Lung (tissue), 12 donors: ENCODE data around the gene TLE4. TPM values are rescaled to one million over a fixed set of nuclear protein-coding genes. Genes with fewer than 3 reads are reported as not detected.
"Not testable (repeated sequence)": the region's sequence is repeated elsewhere in the genome, so short reads cannot be mapped to it uniquely, and the experiment has no call there.

Experiments used
- ATAC-seq: fragments of 200-7000 bp; cut with Tn5 transposase; one replicate; pipeline ENCODE4 v1.9.1; 2020; ENCODE audit warnings: moderate number of reproducible peaks; ENCODE audit not compliant: insufficient read depth, low FRiP score
- DNase-seq, 3 donors: peaks; one replicate each; pipeline ENCODE4 v3.0.0-alpha.2; 2013 to 2017
- H3K27ac ChIP-seq, 2 donors: one replicate each; pipeline ENCODE4 v1.5.1; 2013; ENCODE audit warnings: mild to moderate bottlenecking in 2 of 2, moderate library complexity in 2 of 2, control low read depth in 1 of 2, inconsistent platforms in 1 of 2, low read depth in 1 of 2, low read length in 1 of 2
- H3K27me3 ChIP-seq, 3 donors: one replicate each; pipeline ENCODE4 v1.5.1; 2013; ENCODE audit warnings: low read length in 2 of 3; ENCODE audit not compliant: control insufficient read depth in 3 of 3, insufficient read depth in 3 of 3
- H3K36me3 ChIP-seq, 4 donors: one replicate each; pipeline ENCODE4 v1.5.1; 2013; ENCODE audit warnings: low read length in 4 of 4, mild to moderate bottlenecking in 1 of 4, moderate library complexity in 1 of 4; ENCODE audit not compliant: control insufficient read depth in 4 of 4, insufficient read depth in 4 of 4
- H3K4me1 ChIP-seq, 5 donors: one replicate each; pipeline ENCODE4 v1.5.1; 2013; ENCODE audit warnings: low read length in 5 of 5, mild to moderate bottlenecking in 2 of 5, moderate library complexity in 1 of 5; ENCODE audit not compliant: control insufficient read depth in 5 of 5, insufficient read depth in 5 of 5
- H3K4me3 ChIP-seq: one replicate; pipeline ENCODE4 v1.5.1; 2013; ENCODE audit warnings: mild to moderate bottlenecking, control low read depth, moderate library complexity
- H3K9ac ChIP-seq, 2 donors: one replicate each; pipeline ENCODE4 v1.5.1; 2013; ENCODE audit warnings: low read length in 2 of 2, control low read depth in 1 of 2; ENCODE audit not compliant: insufficient read depth in 1 of 2
- H3K9me3 ChIP-seq, 4 donors: one replicate each; pipeline ENCODE4 v1.5.1; 2013; ENCODE audit warnings: low read length in 3 of 4, mild to moderate bottlenecking in 1 of 4, moderate library complexity in 1 of 4; ENCODE audit not compliant: control insufficient read depth in 4 of 4, insufficient read depth in 3 of 4
- CTCF ChIP-seq: IDR thresholded peaks from 2 replicates; pipeline ENCODE4 v1.5.1; 2012; ENCODE audit warnings: mild to moderate bottlenecking; ENCODE audit errors: control extremely low read depth, extremely low read depth
- WGBS, 2 donors: extraction: QIAGEN DNeasy Blood & Tissue Kit; methylation state at CpG; one replicate each; pipeline ENCODE4 v1.1.7; 2013; 5-methylcytosine and 5-hydroxymethylcytosine counted together
- polyA plus RNA-seq, 2 donors: library from polyadenylated mRNA; stranded (reverse); fragments of 200-250 nt; gene quantifications; one replicate each; pipeline ENCODE4 v1.2.1, GENCODE V29; 2013
- total RNA-seq, 2 donors: library from RNA; depleted of rRNA in 1 of 2; stranded (reverse); fragments of >200 nt in 1 of 2; gene quantifications; one replicate each; pipeline ENCODE4 v1.2.1, GENCODE V29; 2014 to 2021
- donor health status: control.
- donor health status: control.
- donor health status: Bipolar disorder and iron deficiency.
- donor health status: healthy.
- donor health status: DM: yes; HTN: yes; CAD: no.

TLE4 gene
- total and polyA plus RNA-seq, 4 donors = 6.1 to 44.1 (median 26.3) TPM

GRCh38 chr9:79604921-79605562, 33.3 kb downstream of the TLE4 start:
- H3K4me1 ChIP-seq = peaks cover 0 to 5% (median 0%) of the 10 kb centered on the region in 5 donors
- no peak overlapping the region for H3K27ac ChIP-seq
- DNase-seq (no peak), ATAC-seq (no peak)
- H3K4me3 ChIP-seq = no peak overlapping the region
- TF ChIP-seq CTCF = no peak
- no peak overlapping the region for H3K9ac ChIP-seq
- H3K27me3 ChIP-seq = no peaks in the 10 kb centered on the region
- H3K9me3 ChIP-seq = peaks cover 0 to 5% (median 0%) of the 10 kb centered on the region in 4 donors
- no peaks in the 10 kb centered on the region for H3K36me3 ChIP-seq
- WGBS, 2 donors = 77 to 82% methylated on average over 5 of the region's 5 CpGs

- not testable (repeated sequence) for ATAC-seq
- WGBS, 2 donors = 98 to 100% methylated on average over 1 of the region's 1 CpG
Observed at GRCh38 chr9:79606529-79606928, 34.8 kb downstream of the TLE4 start.

GRCh38 chr9:79609468-79610018, 37.8 kb downstream of the TLE4 start:
- H3K4me1 ChIP-seq = peaks cover 0 to 10% (median 8%) of the 10 kb centered on the region in 5 donors
- TF ChIP-seq CTCF = no peak
- no peaks in the 10 kb centered on the region for H3K36me3 ChIP-seq
- no peaks in the 10 kb centered on the region for H3K9me3 ChIP-seq
- H3K27me3 ChIP-seq = no peaks in the 10 kb centered on the region
- H3K9ac ChIP-seq = no peak overlapping the region
- H3K27ac ChIP-seq = no peak overlapping the region
- WGBS, 2 donors = 93 to 97% methylated on average over 1 of the region's 1 CpG
- ATAC-seq (no peak), DNase-seq (no peak)
- H3K4me3 ChIP-seq = no peak overlapping the region

More at GRCh38 chr9:79606529-79606928, 34.8 kb downstream of the TLE4 start:
- DNase-seq, H3K9me3 ChIP-seq, H3K27me3 ChIP-seq, H3K9ac ChIP-seq, H3K27ac ChIP-seq, H3K4me1 ChIP-seq, H3K36me3 ChIP-seq, H3K4me3 ChIP-seq: not testable (repeated sequence)

- Histone ChIP-seq H3K4me1 (peaks cover 0 to 10% (median 8%) of the 10 kb centered on the region in 5 donors), H3K27me3 (no peaks in the 10 kb centered on the region), H3K27ac (no peak overlapping the region), H3K4me3 (no peak overlapping the region), H3K9me3 (no peaks in the 10 kb centered on the region), H3K9ac (no peak overlapping the region), H3K36me3 (no peaks in the 10 kb centered on the region)
- no peak for ATAC-seq
- WGBS, 2 donors = 78 to 88% methylated on average over 5 of the region's 5 CpGs
- DNase-seq = peak; percentile 12 to 50 (median 32)
- TF ChIP-seq CTCF = no peak
Observed at GRCh38 chr9:79610019-79610631, 38.4 kb downstream of the TLE4 start.
